GM21717 (cell line): Measurements from ENCODE around the gene RAB11A.

Experiments
- ATAC-seq: cut with Tn5 transposase; IDR thresholded peaks from one replicate; pipeline ENCODE4 v1.9.1; 2021; ENCODE audit warnings: mild to moderate bottlenecking, moderate library complexity; ENCODE audit not compliant: unreplicated experiment

RAB11A gene

DNA sequence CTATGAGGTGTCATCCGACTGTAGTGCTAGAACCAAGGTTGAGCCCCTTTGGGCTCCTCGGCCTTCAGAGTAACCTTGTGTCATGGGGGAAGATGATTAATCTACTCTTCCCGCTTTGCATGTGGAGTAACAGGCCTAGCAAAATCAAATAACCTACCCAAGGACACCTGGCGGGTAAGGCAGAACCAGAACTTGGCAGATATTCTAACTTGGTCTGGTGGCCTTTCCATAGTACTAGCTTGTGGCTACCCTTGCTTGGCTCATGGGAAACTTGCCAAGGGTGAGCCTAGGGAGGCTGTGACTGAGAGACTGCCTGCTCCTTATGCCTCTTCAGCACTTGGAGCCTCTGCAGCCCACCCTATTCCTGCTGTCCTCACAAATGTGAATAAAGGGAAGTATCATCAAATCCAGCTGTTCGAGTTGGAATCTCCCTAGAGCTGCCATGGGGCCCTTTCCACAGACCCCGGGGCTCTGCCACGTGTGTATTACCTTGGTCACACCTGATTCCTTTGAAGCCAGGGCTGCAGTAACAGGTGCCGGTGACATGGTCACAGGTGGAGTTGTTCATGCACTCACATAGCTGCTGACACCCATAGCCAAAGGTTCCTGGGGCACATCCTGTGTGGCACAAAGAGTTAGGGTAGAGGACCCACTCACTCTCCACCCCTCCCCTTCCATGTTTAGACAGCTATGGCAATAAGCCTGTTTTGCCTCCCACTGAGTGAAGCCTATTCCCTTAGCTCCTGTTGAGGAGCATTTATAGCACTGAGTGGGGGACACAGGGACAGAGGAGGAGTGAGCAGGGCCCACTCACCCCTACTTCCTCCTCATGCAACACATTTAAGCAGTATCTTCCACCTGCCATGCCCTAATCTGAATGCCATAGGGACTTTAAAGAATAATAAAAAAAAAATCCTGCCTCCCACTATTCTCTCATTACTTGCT lies 46.0 kb downstream of the RAB11A start:
- no peak for ATAC-seq

DNA sequence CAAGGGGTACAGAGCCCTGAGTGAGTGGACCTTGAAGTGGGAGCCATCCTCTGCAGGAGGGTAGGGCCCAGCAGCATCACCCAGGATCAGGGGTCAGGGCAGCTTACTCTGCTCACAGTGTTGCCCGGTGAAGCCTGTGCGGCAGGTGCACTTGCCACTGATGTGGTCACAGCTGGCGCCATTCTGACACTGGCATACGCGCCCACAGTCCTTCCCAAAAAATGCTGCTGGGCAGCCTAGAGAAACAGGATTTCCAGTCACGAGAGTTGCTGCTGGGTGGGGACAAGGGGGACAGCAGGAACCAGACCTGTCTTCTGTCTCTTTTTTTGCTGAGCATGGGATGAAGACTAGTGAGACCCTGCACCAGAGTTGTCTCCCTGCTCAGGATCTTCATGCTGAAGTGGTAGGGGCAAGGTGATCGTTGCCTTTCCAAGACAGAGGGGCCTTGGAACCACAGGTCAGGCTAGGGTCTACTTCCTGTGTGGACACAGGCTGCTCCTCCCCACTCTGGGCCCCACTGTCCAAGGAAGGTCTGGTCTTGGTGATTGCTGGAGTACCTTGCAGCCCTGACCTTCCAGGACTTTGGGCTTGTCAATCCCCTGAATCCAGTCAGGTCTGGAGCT lies 46.9 kb downstream of the RAB11A start:
- ATAC-seq: no peak

DNA sequence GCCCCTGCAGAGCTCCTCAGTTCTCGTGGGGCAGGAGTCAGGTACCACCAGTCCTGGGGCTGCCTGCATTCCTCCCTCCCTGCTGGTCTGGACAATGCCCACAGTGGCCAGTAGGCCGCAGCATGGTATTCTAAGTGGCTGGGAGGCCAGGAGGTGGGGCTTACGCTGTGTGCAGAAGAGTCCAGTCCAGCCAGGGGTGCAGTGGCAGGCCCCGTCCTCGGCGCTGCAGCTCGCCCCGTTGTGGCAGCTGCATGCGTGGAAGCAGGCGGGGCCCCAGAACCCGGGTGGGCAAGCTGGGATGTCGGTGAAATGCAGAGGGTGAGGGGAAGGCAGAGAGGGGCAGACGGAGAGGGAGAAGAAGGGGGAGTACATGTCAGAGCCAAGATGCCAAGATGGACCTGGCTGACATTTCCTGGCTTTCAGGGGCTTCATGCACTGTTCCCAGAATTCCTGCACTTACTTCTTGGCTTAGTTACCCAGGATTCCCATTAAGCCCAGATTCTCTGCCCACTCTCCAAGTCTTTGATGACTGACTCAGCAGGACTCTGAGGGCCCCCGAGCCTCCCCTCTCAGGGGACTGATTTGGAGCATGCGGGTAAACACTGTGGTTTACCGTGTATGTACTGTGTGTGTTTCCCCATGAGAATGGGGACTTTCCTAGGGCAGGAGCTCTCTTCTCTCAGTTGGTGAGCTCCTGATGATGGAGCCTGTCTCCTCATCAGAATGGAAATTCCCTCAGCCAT lies 47.5 kb downstream of the RAB11A start:
- ATAC-seq: peak; percentile 66

DNA sequence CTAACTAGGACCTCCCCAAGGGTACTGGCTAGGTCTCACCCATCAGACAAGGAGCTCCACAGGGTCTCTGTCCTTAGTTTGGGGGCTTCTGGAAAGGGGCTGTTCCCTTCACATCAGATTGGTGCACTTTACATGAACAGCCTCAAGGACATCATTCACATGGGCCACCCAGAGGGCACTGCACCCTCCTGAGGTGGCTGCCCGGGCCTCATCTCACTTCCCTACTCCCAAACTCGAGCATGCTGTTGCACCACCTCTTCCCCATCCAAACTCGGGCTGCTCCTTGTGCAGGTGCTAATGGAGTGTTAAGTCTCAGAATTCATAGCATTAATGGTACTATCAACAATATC lies 48.1 kb downstream of the RAB11A start:
- ATAC-seq: peak; percentile 8

DNA sequence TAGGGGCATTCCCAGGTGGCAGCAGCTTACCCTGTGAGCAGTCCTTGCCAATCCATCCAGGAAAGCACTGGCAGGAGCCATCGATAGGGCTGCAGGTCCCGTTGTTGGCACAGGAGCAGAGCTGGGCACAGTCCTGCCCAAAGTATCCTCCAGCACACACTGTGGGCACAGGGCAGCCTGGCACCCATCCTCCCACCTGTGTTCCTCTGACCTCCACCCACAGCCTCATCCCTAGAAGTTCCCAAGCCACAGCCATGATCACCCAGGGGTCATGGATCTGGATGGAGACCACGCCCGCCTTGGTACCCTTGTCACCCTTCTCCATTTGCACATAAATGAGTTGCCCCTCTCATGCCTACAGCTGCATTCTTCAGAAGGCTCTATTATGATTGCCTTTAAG lies 48.6 kb downstream of the RAB11A start:
- no peak for ATAC-seq

DNA sequence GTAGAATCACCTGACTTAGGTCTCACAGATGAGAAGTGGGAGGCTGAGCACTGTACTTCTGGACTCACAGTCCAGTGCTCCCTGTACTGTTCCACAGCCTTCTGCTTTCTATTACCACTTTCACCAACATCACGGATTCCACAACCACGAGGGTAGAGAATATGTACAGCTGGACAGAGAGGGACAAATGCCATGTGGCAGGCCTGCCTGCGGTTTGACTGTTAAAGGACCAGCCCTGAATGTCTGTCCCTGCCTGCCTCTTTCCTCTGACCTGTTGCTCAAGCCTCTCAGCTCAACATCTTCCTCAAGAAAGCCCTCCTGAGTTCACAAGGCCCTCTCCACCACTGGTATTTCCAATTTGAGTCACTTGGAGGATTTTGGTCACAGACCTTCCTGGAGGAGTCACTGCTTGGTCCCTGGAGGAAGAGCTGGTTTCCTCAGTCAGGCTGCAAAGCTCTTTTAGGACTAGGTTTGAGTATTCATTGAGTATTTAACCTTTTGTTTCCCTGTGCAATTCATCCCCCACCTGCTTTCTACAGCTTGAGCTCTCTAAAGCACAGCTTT lies 49.1 kb downstream of the RAB11A start:
- no peak for ATAC-seq

DNA sequence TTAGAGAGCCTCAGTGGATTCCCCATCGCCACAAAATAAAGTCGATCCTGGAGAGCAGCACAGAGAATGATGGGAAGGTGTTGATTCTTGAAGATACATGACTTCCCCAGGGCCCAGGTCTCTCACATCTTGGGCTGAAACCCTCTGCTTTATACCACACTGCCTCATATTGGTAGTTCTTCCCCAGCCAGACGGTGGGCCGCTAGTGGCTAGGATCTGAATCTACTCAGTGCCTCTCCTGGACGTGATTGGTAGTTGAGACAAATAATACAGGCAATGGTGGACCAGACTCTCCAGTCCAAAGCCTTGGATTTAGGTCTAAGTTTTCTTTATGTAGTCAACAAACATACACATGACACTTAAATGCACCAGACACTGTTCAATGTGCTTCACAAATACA lies 49.7 kb downstream of the RAB11A start:
- ATAC-seq: no peak

DNA sequence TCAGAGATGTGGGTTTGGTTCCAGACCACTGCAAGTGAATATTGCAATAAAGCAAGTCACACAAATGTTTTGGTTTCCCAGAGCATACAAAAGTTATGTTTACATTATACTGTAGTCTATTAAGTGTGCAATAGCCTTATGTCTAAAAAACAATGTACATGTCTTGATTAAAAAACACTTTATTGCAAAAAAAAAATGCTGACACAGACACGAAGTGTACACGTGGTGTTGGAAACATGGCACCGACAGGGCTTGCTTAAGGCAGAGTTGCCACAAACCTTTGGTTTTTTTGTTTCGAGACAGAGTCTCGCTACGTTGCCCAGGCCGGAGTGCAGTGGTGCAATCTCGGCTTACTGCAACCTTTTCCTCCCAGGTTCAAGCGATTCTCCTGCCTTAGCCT lies 50.1 kb downstream of the RAB11A start:
- ATAC-seq: no peak

DNA sequence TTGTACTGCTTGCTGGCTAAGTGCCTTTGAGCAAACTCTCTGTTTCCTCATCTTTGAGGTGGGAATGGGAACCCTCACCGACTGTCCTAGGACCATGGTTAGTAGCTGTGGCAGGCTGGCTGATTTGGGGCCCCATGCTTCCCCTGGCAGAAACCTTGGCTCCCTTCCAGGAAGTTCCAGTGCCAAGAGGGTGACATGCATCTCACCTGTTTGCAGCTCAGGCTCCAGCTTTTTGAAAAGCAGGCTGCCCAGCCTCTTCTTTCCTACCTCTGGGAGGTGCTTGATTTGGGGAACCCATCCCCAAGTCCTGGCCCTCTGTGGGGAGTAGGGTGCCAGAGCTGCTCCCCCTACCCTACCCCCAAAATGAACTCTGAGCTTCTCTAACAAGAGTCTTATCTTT lies 50.8 kb downstream of the RAB11A start:
- no peak for ATAC-seq

DNA sequence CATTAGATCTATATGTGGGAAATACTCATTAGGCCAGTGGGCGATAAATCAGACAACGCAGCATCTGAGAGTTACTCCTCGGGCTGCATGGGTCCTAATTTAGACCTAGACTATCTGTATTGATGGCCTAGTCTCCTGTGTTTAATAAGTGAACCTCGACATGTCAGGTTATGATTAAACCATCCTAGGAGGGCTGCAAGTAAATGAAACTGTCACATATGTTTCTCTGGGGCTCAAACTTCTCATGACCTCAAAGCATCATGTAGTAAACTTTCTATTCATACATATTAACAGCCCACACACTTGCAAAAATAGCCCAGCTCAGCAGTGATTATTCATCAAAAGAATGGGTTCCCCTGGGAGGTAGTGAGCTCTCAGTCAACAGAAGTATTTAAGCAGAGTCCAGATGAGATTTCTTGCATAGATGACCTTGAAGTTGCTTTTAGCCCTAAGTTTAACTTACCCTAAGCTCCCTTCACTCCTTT lies 51.6 kb downstream of the RAB11A start:
- no peak for ATAC-seq

DNA sequence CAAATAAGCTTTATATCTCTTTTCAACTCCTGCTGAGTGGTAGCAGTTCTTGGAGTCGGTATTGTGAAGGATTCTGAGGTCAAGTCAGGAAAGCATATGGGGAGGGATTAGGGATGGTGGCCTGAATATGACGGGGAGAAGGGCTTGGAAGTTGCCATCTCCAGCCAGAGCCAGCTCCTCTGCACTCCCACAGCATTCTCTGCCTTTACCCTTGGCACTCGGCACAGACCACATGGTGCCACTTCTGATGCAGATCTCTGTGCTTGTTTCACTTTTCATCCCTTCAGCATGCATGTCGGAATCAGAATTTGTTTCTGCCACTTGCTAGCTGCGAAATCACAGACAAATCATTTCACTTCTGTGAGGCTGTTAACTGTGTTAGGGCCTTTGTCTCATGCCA lies 52.5 kb downstream of the RAB11A start:
- ATAC-seq: no peak

DNA sequence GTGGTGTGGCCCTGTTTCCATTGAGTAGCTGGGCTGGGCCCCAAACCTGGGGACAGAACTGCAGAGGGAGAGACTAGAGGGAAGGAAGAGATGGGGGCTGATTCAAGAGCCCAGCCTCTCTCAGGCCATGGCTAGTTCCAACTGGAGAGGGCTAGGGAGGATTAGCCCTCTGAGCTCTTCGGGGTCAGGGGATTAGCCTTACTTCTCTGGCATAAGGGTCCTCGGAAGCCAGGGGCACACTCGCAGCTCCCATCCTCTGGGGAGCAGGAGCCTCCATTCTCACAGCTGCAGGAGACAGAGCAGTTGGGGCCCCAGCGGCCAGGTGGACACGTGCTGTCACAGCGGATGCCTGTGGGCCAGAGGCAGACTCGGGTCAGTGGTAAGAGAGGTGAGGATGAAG lies 53.3 kb downstream of the RAB11A start:
- no peak for ATAC-seq

DNA sequence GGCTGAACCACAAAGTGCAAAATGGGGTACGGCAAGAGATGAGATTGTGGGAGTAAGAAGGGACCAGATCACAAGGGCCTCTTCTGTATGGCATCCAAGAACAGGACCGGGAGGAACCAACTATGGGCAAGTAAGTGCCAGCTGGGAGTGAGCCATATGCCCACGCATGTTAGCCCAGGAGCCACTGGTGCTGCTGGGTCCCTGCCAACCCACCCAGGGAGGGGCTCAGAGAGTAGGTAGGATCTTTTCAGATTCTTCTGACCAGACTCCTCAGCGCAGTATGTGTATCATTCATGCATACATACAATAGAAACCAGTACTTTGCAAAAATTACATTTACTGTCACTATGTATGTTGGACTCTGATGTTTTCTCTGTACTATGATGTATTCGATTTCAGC lies 54.0 kb downstream of the RAB11A start:
- ATAC-seq: no peak

DNA sequence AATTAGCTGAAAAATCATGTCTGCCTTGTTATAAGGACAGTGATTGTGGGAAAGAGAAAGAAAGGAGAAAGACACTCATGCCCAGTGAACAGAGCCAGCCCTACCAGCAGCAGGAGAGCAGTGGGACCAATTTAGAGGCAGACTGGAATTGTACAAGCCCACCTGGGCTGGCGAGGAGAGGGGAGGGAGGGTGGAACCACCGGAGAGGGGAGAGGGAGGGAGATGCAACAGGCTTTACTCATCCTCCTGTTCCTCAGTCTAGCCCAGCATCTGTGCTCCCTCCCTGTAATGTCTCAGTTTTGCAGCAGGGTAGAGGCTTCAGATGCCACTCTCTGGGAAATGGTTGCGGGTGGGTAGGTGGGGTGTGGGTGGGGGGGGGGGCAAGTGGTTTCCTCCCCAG lies 54.7 kb downstream of the RAB11A start:
- no peak for ATAC-seq

DNA sequence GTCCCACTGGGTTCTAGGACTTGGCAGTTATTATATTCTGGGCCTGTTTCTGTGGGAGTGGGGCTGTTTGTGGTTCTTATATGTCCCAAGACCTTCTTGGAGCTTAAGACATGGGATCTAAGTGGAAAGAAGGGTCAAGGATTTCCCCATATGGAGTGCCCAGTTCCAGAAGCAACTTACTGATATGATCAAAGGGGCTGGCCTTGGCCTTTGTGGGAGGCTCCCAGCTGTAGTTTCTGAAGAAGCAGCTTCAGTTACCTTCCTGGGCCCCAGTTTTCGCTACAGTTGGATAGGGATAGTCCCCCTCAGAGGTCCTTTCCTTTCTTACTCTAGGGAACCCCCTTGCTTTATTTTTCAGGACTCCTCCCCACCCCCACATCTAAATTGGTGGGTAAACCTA lies 56.0 kb downstream of the RAB11A start:
- no peak for ATAC-seq

DNA sequence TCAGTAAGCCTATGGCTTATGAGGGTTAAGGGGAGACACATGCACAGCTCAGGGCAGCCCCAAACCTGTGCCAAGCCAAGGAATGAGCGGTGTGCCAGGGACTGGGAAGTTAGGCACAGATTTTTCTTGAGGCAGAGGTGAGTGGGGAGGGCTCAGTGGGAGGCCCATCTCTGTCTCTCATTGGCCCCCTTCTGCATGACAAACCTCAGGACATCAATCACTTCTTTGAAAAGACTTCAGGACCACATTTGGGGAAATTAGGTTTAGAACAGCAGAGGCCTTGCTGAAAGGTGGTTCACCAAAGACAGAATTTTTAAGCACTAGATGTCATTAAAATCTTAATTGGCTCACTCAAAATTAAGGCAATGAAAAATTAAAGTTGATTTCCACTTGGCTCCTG lies 57.2 kb downstream of the RAB11A start:
- ATAC-seq: no peak

DNA sequence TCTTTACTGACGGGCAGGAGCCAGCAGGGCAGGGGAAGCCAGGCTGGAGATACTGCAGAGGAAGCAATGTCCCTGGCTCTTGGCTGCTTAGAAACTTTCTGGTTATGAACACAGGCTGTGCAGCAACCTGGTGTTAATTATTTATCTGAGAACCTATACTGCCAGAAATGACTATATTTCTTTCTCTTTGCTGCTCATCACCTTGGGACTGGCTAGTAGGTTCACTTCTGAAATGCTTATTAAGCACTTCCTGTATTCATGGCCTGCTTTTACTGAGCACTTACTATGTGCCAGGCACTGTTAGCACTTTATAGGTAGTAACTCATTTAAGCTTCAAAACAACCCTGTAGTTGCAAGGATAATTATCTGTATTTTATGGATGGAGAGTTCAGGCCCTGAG lies 57.6 kb downstream of the RAB11A start:
- no peak for ATAC-seq

DNA sequence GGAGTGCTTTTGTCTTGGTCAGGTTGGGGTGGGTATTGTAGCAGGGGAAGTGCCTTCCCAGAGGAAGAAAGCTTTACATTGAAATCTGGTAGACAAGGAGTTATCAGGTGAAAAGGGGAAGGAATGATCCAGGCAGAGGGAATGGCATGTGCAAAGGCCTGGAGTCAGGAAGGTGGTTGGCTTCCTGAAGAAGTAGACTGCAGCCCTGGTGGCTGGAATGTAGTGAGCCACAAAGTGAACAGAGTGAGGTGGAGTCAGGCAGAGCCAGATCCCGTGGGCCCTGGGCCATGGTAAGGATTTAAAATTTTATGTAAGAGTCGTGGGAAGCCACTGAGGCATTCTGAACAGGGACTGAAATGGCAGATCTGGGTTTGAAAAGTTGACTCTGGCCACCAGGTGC lies 58.3 kb downstream of the RAB11A start:
- no peak for ATAC-seq

DNA sequence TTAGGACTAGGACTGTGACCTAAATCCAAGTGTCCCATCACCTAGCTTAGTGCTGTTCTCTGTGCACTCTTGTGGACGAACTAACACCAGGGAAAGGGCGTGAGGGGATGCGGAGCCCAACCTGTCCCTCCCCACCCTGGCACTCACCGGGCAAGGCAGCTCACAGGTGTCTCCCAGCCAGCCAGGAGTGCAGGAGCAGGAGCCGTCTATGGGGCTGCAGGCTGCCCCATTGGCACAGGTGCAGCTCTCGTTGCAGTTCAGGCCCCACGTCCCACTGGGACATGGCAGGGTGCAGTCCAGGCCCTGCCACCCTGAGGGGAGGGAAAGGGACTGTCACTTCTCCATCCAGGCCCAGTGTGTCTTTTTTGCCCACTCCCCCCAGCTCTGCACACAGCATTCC lies 60.3 kb downstream of the RAB11A start:
- ATAC-seq: no peak

DNA sequence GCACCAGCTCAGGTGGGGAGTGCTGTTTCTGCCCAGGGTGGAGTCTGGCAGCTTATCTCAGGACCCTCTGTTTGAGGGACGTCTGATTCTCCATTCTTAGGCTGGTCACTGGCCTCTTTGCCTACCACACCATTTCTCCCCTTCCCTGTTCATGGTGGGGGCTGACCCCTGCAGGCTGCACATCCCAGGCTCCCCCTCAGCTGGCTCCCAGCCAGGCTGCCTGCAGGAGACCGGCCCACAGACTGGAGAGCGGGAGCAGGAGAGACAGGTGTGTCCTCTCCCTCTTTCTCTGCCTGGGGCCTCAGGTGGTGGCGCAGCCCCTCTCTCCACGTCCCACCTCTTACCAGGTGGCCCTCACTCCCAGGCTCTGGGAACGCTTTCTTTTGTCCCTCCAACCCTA lies 60.8 kb downstream of the RAB11A start:
- no peak for ATAC-seq

DNA sequence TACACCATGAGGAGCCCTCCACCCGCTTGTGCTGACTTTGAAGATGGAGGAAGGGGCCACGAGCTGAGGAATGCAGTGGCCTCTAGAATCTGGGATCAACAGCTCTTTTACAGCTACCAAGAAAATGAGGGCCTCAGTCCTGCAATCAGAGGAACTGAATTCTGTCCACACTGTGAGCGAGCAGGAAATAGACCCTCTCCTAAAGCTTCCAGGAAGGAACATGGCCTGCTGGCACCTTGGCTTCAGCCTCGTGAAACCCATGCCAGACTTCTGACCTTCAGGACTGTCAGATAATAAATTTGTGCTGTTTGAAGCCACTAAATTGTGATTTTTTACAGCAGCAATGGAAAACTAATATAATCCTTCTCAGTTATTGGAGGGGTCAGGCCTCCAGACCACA lies 61.9 kb downstream of the RAB11A start:
- ATAC-seq: no peak
